Trophoblast cell (in vitro differentiated cells and primary cell): ENCODE results near the gene PNPLA7.

Experiments
- DNase-seq, 2 donors: peaks; one replicate each; pipeline ENCODE4 v3.0.0-alpha.2; 2016
- H2AFZ ChIP-seq: 2 replicates; pipeline ENCODE4 v1.6.1; 2013; ENCODE audit warnings: low read length, moderate library complexity, mild to moderate bottlenecking; ENCODE audit not compliant: insufficient read depth, poor library complexity
- H2AK5ac ChIP-seq: 2 replicates; pipeline ENCODE4 v1.6.1; 2013; ENCODE audit warnings: mild to moderate bottlenecking, low read length
- H2BK120ac ChIP-seq: 2 replicates; pipeline ENCODE4 v1.6.1; 2013; ENCODE audit warnings: low read length, mild to moderate bottlenecking, moderate library complexity; ENCODE audit not compliant: insufficient read depth, poor library complexity
- H2BK12ac ChIP-seq: 2 replicates; pipeline ENCODE4 v1.6.1; 2013; ENCODE audit warnings: mild to moderate bottlenecking, low read length, moderate library complexity
- H2BK5ac ChIP-seq: 2 replicates; pipeline ENCODE4 v1.6.1; 2013; ENCODE audit warnings: low read length, low read depth, moderate library complexity, mild to moderate bottlenecking; ENCODE audit not compliant: poor library complexity
- H3K14ac ChIP-seq: 2 replicates; pipeline ENCODE4 v1.6.1; 2013; ENCODE audit warnings: mild to moderate bottlenecking, low read length
- H3K18ac ChIP-seq: 2 replicates; pipeline ENCODE4 v1.6.1; 2013; ENCODE audit warnings: mild to moderate bottlenecking, low read length
- H3K23ac ChIP-seq: 2 replicates; pipeline ENCODE4 v1.6.1; 2013; ENCODE audit warnings: low read length
- H3K27ac ChIP-seq: 2 replicates; pipeline ENCODE4 v1.5.1; 2013; ENCODE audit warnings: low read depth, mild to moderate bottlenecking, inconsistent platforms, low read length, moderate library complexity
- H3K27me3 ChIP-seq: 2 replicates; pipeline ENCODE4 v1.6.1; 2013; ENCODE audit warnings: inconsistent platforms, mild to moderate bottlenecking, low read length, moderate library complexity; ENCODE audit not compliant: insufficient read depth
- H3K36me3 ChIP-seq, 2 experiments: 1 replicate in 1 of 2; 2 replicates in 1 of 2; pipeline ENCODE4 v1.6.1; 2013; ENCODE audit warnings: low read length in 2 of 2, mild to moderate bottlenecking in 2 of 2, moderate library complexity in 1 of 2; ENCODE audit not compliant: insufficient read depth in 2 of 2, control insufficient read depth in 1 of 2
- H3K4ac ChIP-seq: 2 replicates; pipeline ENCODE4 v1.6.1; 2013; ENCODE audit warnings: low read depth, mild to moderate bottlenecking, low read length, moderate library complexity
- H3K4me1 ChIP-seq, 2 experiments: 1 replicate in 1 of 2; 2 replicates in 1 of 2; pipeline ENCODE4 v1.6.1; 2013; ENCODE audit warnings: low read length in 2 of 2, mild to moderate bottlenecking in 2 of 2, moderate library complexity in 1 of 2; ENCODE audit not compliant: insufficient read depth in 2 of 2, control insufficient read depth in 1 of 2
- H3K4me2 ChIP-seq: 2 replicates; pipeline ENCODE4 v1.6.1; 2013; ENCODE audit warnings: inconsistent platforms, mild to moderate bottlenecking, low read length, moderate library complexity
- H3K4me3 ChIP-seq: 2 replicates; pipeline ENCODE4 v1.5.1; 2013; ENCODE audit warnings: mild to moderate bottlenecking, low read depth, low read length, inconsistent platforms
- H3K79me1 ChIP-seq: one replicate; pipeline ENCODE4 v1.6.1; 2013; ENCODE audit warnings: low read length
- H3K79me2 ChIP-seq: 2 replicates; pipeline ENCODE4 v1.6.1; 2013; ENCODE audit warnings: low read length, mild to moderate bottlenecking; ENCODE audit not compliant: control insufficient read depth, insufficient read depth, poor library complexity
- H3K9ac ChIP-seq: 2 replicates; pipeline ENCODE4 v1.6.1; 2013; ENCODE audit warnings: mild to moderate bottlenecking, low read length
- H3K9me3 ChIP-seq: 2 replicates; pipeline ENCODE4 v1.6.1; 2013; ENCODE audit warnings: low read depth, mild to moderate bottlenecking, control low read depth, inconsistent platforms, low read length; ENCODE audit not compliant: insufficient read depth
- H4K12ac ChIP-seq: 2 replicates; pipeline ENCODE4 v1.6.1; 2013; ENCODE audit warnings: low read depth, mild to moderate bottlenecking, low read length, moderate library complexity
- H4K8ac ChIP-seq: 2 replicates; pipeline ENCODE4 v1.6.1; 2013; ENCODE audit warnings: low read depth, mild to moderate bottlenecking, low read length, moderate library complexity
- H4K91ac ChIP-seq: one replicate; pipeline ENCODE4 v1.6.1; 2013; ENCODE audit warnings: low read depth, mild to moderate bottlenecking, low read length, moderate library complexity
- WGBS: extraction: QIAGEN DNeasy Blood & Tissue Kit; methylation state at CpG from one replicate; pipeline ENCODE4 v1.1.7; 2013; ENCODE audit warnings: missing lambda C conversion rate; ENCODE audit not compliant: insufficient read length, insufficient coverage; ENCODE audit errors: extremely low coverage; 5-methylcytosine and 5-hydroxymethylcytosine counted together

The PNPLA7 gene

GRCh38 chr9:137435381-137435891, 114.8 kb downstream of the PNPLA7 start:
- no peak overlapping the region for H2BK5ac ChIP-seq
- H3K36me3 ChIP-seq, result no peaks in the 10 kb centered on the region
- no peak overlapping the region for H2BK120ac ChIP-seq
- no peaks in the 10 kb centered on the region for H3K79me2 ChIP-seq
- H4K8ac ChIP-seq, result no peak overlapping the region
- H3K18ac ChIP-seq, result no peak overlapping the region
- H3K79me1 ChIP-seq, result no peaks in the 10 kb centered on the region
- no peak overlapping the region for H3K23ac ChIP-seq
- no peak overlapping the region for H2BK12ac ChIP-seq
- no peaks in the 10 kb centered on the region for H3K9me3 ChIP-seq
- H3K14ac ChIP-seq, result no peak overlapping the region
- H3K4ac ChIP-seq, result no peak overlapping the region
- H2AK5ac ChIP-seq, result no peak overlapping the region
- H3K27me3 ChIP-seq, result no peaks in the 10 kb centered on the region
- no peak overlapping the region for H3K9ac ChIP-seq
- H4K91ac ChIP-seq, result no peak overlapping the region
- no peak overlapping the region for H4K12ac ChIP-seq
- H3K4me3 ChIP-seq, result no peak overlapping the region
- no peak overlapping the region for H2AFZ ChIP-seq
- no CpG with 5 or more reads among the region's 20 CpGs for WGBS
- no peak overlapping the region for H3K4me2 ChIP-seq
- H3K4me1 ChIP-seq, result no peaks in the 10 kb centered on the region
- no peak overlapping the region for H3K27ac ChIP-seq
- DNase-seq, result no peak

- no peak overlapping the region for H3K14ac ChIP-seq
- WGBS, result no CpG with 5 or more reads among the region's 43 CpGs
- no peak overlapping the region for H2BK5ac ChIP-seq
- no peak for DNase-seq
- no peak overlapping the region for H3K4me2 ChIP-seq
- no peaks in the 10 kb centered on the region for H3K79me1 ChIP-seq
- H3K27me3 ChIP-seq, result no peaks in the 10 kb centered on the region
- H2AK5ac ChIP-seq, result no peak overlapping the region
- no peaks in the 10 kb centered on the region for H3K9me3 ChIP-seq
- no peak overlapping the region for H3K9ac ChIP-seq
- no peak overlapping the region for H3K4me3 ChIP-seq
- no peak overlapping the region for H3K27ac ChIP-seq
- no peak overlapping the region for H4K8ac ChIP-seq
- no peaks in the 10 kb centered on the region for H3K79me2 ChIP-seq
- H4K91ac ChIP-seq, result no peak overlapping the region
- H4K12ac ChIP-seq, result no peak overlapping the region
- H2BK120ac ChIP-seq, result no peak overlapping the region
- no peak overlapping the region for H2BK12ac ChIP-seq
- no peak overlapping the region for H3K18ac ChIP-seq
- H3K4ac ChIP-seq, result no peak overlapping the region
- H2AFZ ChIP-seq, result no peak overlapping the region
- H3K4me1 ChIP-seq, result no peaks in the 10 kb centered on the region
- no peak overlapping the region for H3K23ac ChIP-seq
- H3K36me3 ChIP-seq, result no peaks in the 10 kb centered on the region
Measured at GRCh38 chr9:137434498-137435380, 115.5 kb downstream of the PNPLA7 start.

GRCh38 chr9:137433916-137434431, 116.2 kb downstream of the PNPLA7 start:
- no peaks in the 10 kb centered on the region for H3K36me3 ChIP-seq
- no peak overlapping the region for H2AK5ac ChIP-seq
- no peaks in the 10 kb centered on the region for H3K9me3 ChIP-seq
- no peaks in the 10 kb centered on the region for H3K4me1 ChIP-seq
- no peaks in the 10 kb centered on the region for H3K27me3 ChIP-seq
- no peak overlapping the region for H2BK120ac ChIP-seq
- no peak overlapping the region for H3K9ac ChIP-seq
- H3K4me3 ChIP-seq, result no peak overlapping the region
- no peak overlapping the region for H2AFZ ChIP-seq
- H2BK12ac ChIP-seq, result no peak overlapping the region
- no peak overlapping the region for H4K12ac ChIP-seq
- H3K27ac ChIP-seq, result no peak overlapping the region
- H3K14ac ChIP-seq, result no peak overlapping the region
- no peaks in the 10 kb centered on the region for H3K79me1 ChIP-seq
- no peak overlapping the region for H4K91ac ChIP-seq
- no peak overlapping the region for H3K18ac ChIP-seq
- H3K4me2 ChIP-seq, result no peak overlapping the region
- no CpG with 5 or more reads among the region's 26 CpGs for WGBS
- H3K79me2 ChIP-seq, result no peaks in the 10 kb centered on the region
- no peak overlapping the region for H3K4ac ChIP-seq
- DNase-seq, result no peak
- no peak overlapping the region for H3K23ac ChIP-seq
- no peak overlapping the region for H4K8ac ChIP-seq
- no peak overlapping the region for H2BK5ac ChIP-seq

- H4K91ac ChIP-seq, result no peak overlapping the region
- no peak overlapping the region for H3K18ac ChIP-seq
- H2BK5ac ChIP-seq, result no peak overlapping the region
- no peak overlapping the region for H4K12ac ChIP-seq
- no peak overlapping the region for H3K14ac ChIP-seq
- H3K4me1 ChIP-seq, result no peaks in the 10 kb centered on the region
- no peaks in the 10 kb centered on the region for H3K79me2 ChIP-seq
- DNase-seq, result no peak
- no peak overlapping the region for H3K4me2 ChIP-seq
- H3K27me3 ChIP-seq, result no peaks in the 10 kb centered on the region
- H3K79me1 ChIP-seq, result no peaks in the 10 kb centered on the region
- H2BK120ac ChIP-seq, result no peak overlapping the region
- no peak overlapping the region for H3K9ac ChIP-seq
- no peaks in the 10 kb centered on the region for H3K9me3 ChIP-seq
- no peak overlapping the region for H3K4ac ChIP-seq
- no peaks in the 10 kb centered on the region for H3K36me3 ChIP-seq
- no peak overlapping the region for H3K27ac ChIP-seq
- no peak overlapping the region for H4K8ac ChIP-seq
- WGBS, result no CpG with 5 or more reads among the region's 19 CpGs
- H2AFZ ChIP-seq, result no peak overlapping the region
- H2BK12ac ChIP-seq, result no peak overlapping the region
- peak overlapping the region; percentile 55 for H3K4me3 ChIP-seq
- H2AK5ac ChIP-seq, result no peak overlapping the region
- H3K23ac ChIP-seq, result no peak overlapping the region
Measured at GRCh38 chr9:137433349-137433915, 116.8 kb downstream of the PNPLA7 start.
